DND-41 (cell line): ENCODE results near the gene KAZN.

ENCODE experiments used
- ATAC-seq: fragments of 200-7000 bp; cut with Tn5 transposase; 3 replicates; pipeline ENCODE4 v1.9.1; 2021; ENCODE audit warnings: low read depth; ENCODE audit not compliant: insufficient read depth
- DNase-seq: peaks from one replicate; pipeline ENCODE4 v3.0.0-alpha.2; 2020
- H2AFZ ChIP-seq: 2 replicates; pipeline ENCODE4 v1.6.0; 2012; ENCODE audit warnings: low read depth, low read length
- H3K27ac ChIP-seq: 2 replicates; pipeline ENCODE4 v1.5.1; 2012; ENCODE audit warnings: low read length, inconsistent platforms
- H3K27me3 ChIP-seq: fragments of 200-600 bp; sonication (generic); 2 replicates; pipeline ENCODE4 v1.6.0; 2012; ENCODE audit warnings: low read length, mild to moderate bottlenecking, inconsistent platforms; ENCODE audit not compliant: insufficient read depth, poor library complexity
- H3K36me3 ChIP-seq: 2 replicates; pipeline ENCODE4 v1.5.1; 2012; ENCODE audit warnings: low read length, inconsistent platforms; ENCODE audit not compliant: insufficient read depth
- H3K4me1 ChIP-seq: 2 replicates; pipeline ENCODE4 v1.5.1; 2012; ENCODE audit warnings: mild to moderate bottlenecking, low read length; ENCODE audit not compliant: insufficient read depth
- H3K4me2 ChIP-seq: 2 replicates; pipeline ENCODE4 v1.6.0; 2012; ENCODE audit warnings: mild to moderate bottlenecking, moderate library complexity, low read length, inconsistent platforms; ENCODE audit not compliant: insufficient read depth
- H3K4me3 ChIP-seq, 2 experiments: fragments of 200-600 bp in 1 of 2; shearing (Covaris generic) in 1 of 2; 2 replicates each; pipeline ENCODE4 v1.5.1; 2012 to 2016; ENCODE audit warnings: inconsistent platforms in 2 of 2, low read length in 2 of 2, mild to moderate bottlenecking in 2 of 2, low read depth in 1 of 2, moderate library complexity in 1 of 2
- H3K79me2 ChIP-seq: 2 replicates; pipeline ENCODE4 v1.6.0; 2012; ENCODE audit warnings: low read length, inconsistent platforms; ENCODE audit not compliant: insufficient read depth
- H3K9ac ChIP-seq: 2 replicates; pipeline ENCODE4 v1.6.0; 2012; ENCODE audit warnings: low read depth, mild to moderate bottlenecking, inconsistent platforms, low read length, moderate library complexity
- H3K9me3 ChIP-seq: 2 replicates; pipeline ENCODE4 v1.5.1; 2012; ENCODE audit warnings: low read length, moderate library complexity, mild to moderate bottlenecking, inconsistent platforms; ENCODE audit not compliant: insufficient read depth, severe bottlenecking
- H4K20me1 ChIP-seq: 2 replicates; pipeline ENCODE4 v1.6.0; 2012; ENCODE audit warnings: low read length; ENCODE audit not compliant: insufficient read depth
- CTCF ChIP-seq: IDR thresholded peaks from 2 replicates; pipeline ENCODE4 v1.5.1; 2012; ENCODE audit warnings: borderline replicate concordance, low read length, moderate library complexity, mild to moderate bottlenecking; ENCODE audit not compliant: poor library complexity, severe bottlenecking; ENCODE audit errors: extremely low read depth
- EZH2 ChIP-seq: IDR thresholded peaks from 3 replicates; pipeline ENCODE4 v1.6.1; 2012; ENCODE audit warnings: borderline replicate concordance, low read depth, mild to moderate bottlenecking, moderate library complexity, low read length, inconsistent platforms; ENCODE audit not compliant: severe bottlenecking

The KAZN gene

GRCh38 chr1:14699620-14700019, 101.1 kb downstream of the KAZN start:
- H3K4me3 ChIP-seq, result no peak overlapping the region
- no peak overlapping the region for H3K27ac ChIP-seq
- no peaks in the 10 kb centered on the region for H3K9me3 ChIP-seq
- DNase-seq (no peak), ATAC-seq (no peak)
- no peak for TF ChIP-seq EZH2
- TF ChIP-seq CTCF, result no peak
- H4K20me1 ChIP-seq, result no peaks in the 10 kb centered on the region
- H3K27me3 ChIP-seq, result no peaks in the 10 kb centered on the region
- no peaks in the 10 kb centered on the region for H3K79me2 ChIP-seq
- no peak overlapping the region for H3K9ac ChIP-seq
- H3K4me2 ChIP-seq, result no peak overlapping the region
- H2AFZ ChIP-seq, result no peak overlapping the region
- H3K36me3 ChIP-seq, result no peaks in the 10 kb centered on the region
- no peaks in the 10 kb centered on the region for H3K4me1 ChIP-seq

- H3K36me3 ChIP-seq, result no peaks in the 10 kb centered on the region
- no peak for TF ChIP-seq CTCF
- no peak for TF ChIP-seq EZH2
Observed at GRCh38 chr1:14704846-14705245, 106.4 kb downstream of the KAZN start.

GRCh38 chr1:14705824-14706223, 107.3 kb downstream of the KAZN start:
- H4K20me1 ChIP-seq, result no peaks in the 10 kb centered on the region
- H2AFZ ChIP-seq, result no peak overlapping the region
- no peak for ATAC-seq
- H3K36me3 ChIP-seq, result no peaks in the 10 kb centered on the region
- no peak overlapping the region for H3K4me3 ChIP-seq
- DNase-seq, result no peak
- H3K4me2 ChIP-seq, result no peak overlapping the region
- TF ChIP-seq EZH2, result no peak
- no peak for TF ChIP-seq CTCF
- H3K27ac ChIP-seq, result no peak overlapping the region
- no peaks in the 10 kb centered on the region for H3K27me3 ChIP-seq
- no peak overlapping the region for H3K9ac ChIP-seq
- H3K4me1 ChIP-seq, result no peaks in the 10 kb centered on the region
- H3K79me2 ChIP-seq, result no peaks in the 10 kb centered on the region
- peaks cover 34% of the 10 kb centered on the region for H3K9me3 ChIP-seq

More at GRCh38 chr1:14704846-14705245, 106.4 kb downstream of the KAZN start:
- no peaks in the 10 kb centered on the region for H3K27me3 ChIP-seq
- no peak overlapping the region for H3K9ac ChIP-seq
- no peak overlapping the region for H3K4me2 ChIP-seq
- no peaks in the 10 kb centered on the region for H3K79me2 ChIP-seq
- H3K4me3 ChIP-seq, result no peak overlapping the region
- no peak overlapping the region for H2AFZ ChIP-seq
- ATAC-seq, result no peak
- DNase-seq, result no peak
- H3K27ac ChIP-seq, result no peak overlapping the region
- H3K4me1 ChIP-seq, result no peaks in the 10 kb centered on the region
- no peaks in the 10 kb centered on the region for H4K20me1 ChIP-seq
- H3K9me3 ChIP-seq, result peaks cover 34% of the 10 kb centered on the region

- TF ChIP-seq EZH2 (no peak), CTCF (no peak)
- Histone ChIP-seq H4K20me1 (no peaks in the 10 kb centered on the region), H3K4me1 (no peaks in the 10 kb centered on the region), H3K9ac (no peak overlapping the region), H3K9me3 (peaks cover 34% of the 10 kb centered on the region), H2AFZ (no peak overlapping the region), H3K4me3 (no peak overlapping the region), H3K27ac (no peak overlapping the region), H3K4me2 (no peak overlapping the region), H3K27me3 (no peaks in the 10 kb centered on the region), H3K79me2 (no peaks in the 10 kb centered on the region), H3K36me3 (no peaks in the 10 kb centered on the region)
- ATAC-seq (no peak), DNase-seq (no peak)
Observed at GRCh38 chr1:14706631-14707030, 108.1 kb downstream of the KAZN start.
